CD4-positive, CD25-positive, alpha-beta regulatory T cell (primary cell): Measurements from ENCODE around the gene IFIT1B. TPM values are rescaled to one million over a fixed set of nuclear protein-coding genes. Genes with fewer than 3 reads are reported as not detected.

Source experiments
- polyA plus RNA-seq, 4 donors: library from polyadenylated mRNA; unstranded; fragments of 300-500 nt; fragmentation: Illumina TruSeq; gene quantifications; one replicate each; pipeline ENCODE4 v1.2.3, GENCODE V29; 2021
- total RNA-seq: library from RNA; stranded (reverse); gene quantifications from one replicate; pipeline ENCODE4 v1.2.3, GENCODE V29; 2022

The IFIT1B gene
- total and polyA plus RNA-seq, 5 donors from 2014 or later = 0.08 TPM; not detected in 4

Other genes with a start within 250 kb of the IFIT1B start
- gene CH25H, start 170.7 kb upstream of the IFIT1B start, total RNA-seq = 1.6 TPM
- 1 to 10 TPM in 1 of 4 donors, under 1 TPM in 3; 0.10 to 1.0 (median 0.84) TPM for gene CH25H, start 170.7 kb upstream of the IFIT1B start, polyA plus RNA-seq
- gene LIPA, start 126.3 kb upstream of the IFIT1B start, total RNA-seq = 25.2 TPM
- gene LIPA, start 126.3 kb upstream of the IFIT1B start, polyA plus RNA-seq = 10 to 100 TPM; 89.8 to 99.9 (median 95.7) TPM
- 10.0 TPM for gene IFIT2, start 76.0 kb upstream of the IFIT1B start, total RNA-seq
- gene IFIT2, start 76.0 kb upstream of the IFIT1B start, polyA plus RNA-seq = 1 to 10 TPM; 3.6 to 6.3 (median 4.7) TPM
- gene IFIT3, start 50.1 kb upstream of the IFIT1B start, total RNA-seq = 9.0 TPM
- 10 to 100 TPM; 12.4 to 25.9 (median 18.1) TPM for gene IFIT3, start 50.1 kb upstream of the IFIT1B start, polyA plus RNA-seq
- 6.1 TPM for gene IFIT1, start 14.6 kb downstream of the IFIT1B start, total RNA-seq
- 10 to 100 TPM in 2 of 4 donors, 1 to 10 TPM in 2; 5.5 to 15.9 (median 10.7) TPM for gene IFIT1, start 14.6 kb downstream of the IFIT1B start, polyA plus RNA-seq
- 20.8 TPM for gene IFIT5, start 36.5 kb downstream of the IFIT1B start, total RNA-seq
- 10 to 100 TPM; 12.3 to 18.1 (median 13.0) TPM for gene IFIT5, start 36.5 kb downstream of the IFIT1B start, polyA plus RNA-seq
- not detected for gene SLC16A12, start 157.5 kb downstream of the IFIT1B start, total RNA-seq
- not detected for gene SLC16A12, start 157.5 kb downstream of the IFIT1B start, polyA plus RNA-seq